GM18498 (cell line): Measurements from ENCODE around the gene ZNF583.

Source experiments
- ATAC-seq: cut with Tn5 transposase; IDR thresholded peaks from one replicate; pipeline ENCODE4 v1.9.1; 2021; ENCODE audit warnings: mild to moderate bottlenecking, moderate library complexity; ENCODE audit not compliant: unreplicated experiment

Gene ZNF583

GRCh38 chr19:56441206-56441792 lies 37.2 kb downstream of the ZNF583 start:
- ATAC-seq: no peak

- no peak for ATAC-seq
Observed at GRCh38 chr19:56474308-56474707, 70.2 kb downstream of the ZNF583 start.

- ATAC-seq: no peak
Observed at GRCh38 chr19:56476093-56476492, 72.0 kb downstream of the ZNF583 start.
